ENCODE measurements around the gene LDB2.

The LDB2 gene

DNA sequence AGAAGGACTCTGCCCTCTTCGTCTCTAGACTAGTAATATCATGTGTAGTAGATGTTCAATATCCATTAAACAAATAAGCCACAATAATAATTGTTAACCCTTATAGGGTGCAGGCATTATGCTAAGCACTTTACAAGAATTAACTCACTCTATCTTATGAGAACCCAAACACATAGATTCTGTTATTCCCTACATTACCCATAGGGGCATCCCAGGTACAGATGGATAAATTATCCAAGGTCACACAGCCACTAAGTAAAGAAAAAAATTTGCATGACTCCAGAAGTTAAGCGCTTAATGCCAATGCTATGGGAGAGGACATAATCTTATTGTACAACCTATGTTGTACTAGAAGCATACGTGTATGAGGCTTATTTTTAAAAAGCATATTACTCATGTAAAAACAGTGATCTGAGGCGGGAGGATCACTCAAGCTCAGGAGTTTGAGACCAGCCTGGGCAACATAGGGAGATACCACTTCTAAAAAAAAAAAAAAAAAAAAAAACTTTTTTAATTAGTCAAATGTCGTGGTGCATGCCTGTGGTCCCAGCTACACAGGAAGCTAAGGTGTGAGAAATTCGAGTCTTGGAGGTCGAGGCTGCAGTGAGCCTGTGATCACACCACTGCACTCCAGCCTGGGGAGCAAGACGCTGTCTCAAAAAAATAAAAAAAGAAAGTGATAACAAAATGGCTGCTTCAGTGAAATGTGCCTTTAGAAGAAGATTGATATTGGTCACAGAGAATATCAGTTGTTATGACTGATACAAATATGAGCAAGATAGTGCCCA is 13.6 kb downstream of the LDB2 start:
- DNase-seq (ENCODE audit: low read depth) = no peak

GRCh38 chr4:16883806-16884205 is 14.6 kb downstream of the LDB2 start:
- DNase-seq (ENCODE audit: low read depth) = no peak

DNA sequence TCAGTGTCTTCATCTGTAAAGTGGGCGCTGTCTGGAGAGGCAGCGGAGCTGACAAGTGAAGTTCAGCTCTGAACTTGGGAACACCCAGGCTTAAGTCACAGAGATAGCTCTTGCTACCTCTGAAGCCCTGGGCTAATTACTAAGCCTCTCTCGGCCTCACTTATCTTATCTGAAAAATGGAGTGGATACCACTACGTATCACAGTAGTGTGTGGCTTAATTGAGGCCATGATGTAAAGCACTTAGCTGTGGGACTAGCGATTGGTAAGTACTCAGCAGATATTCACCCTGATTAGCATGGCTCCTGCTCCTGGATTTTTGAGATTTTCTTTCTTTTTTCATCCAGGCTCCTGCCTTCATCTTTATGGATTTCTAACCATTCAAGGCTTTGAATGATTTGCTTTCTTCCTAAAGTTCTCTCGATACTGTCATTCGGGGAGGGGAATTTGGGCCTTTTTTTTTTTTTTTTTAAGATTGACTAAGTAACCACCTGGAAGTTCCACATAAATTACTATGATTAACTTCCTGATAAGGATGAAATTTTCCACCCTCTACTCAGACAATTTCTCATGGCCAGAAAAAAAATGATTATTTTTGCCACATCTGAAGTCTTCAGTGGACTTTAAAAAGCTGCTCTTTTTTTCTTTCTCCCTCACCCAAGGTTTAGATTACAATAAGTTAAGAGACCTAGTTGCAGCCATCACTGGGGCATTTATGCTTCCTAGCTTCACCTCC is 17.1 kb downstream of the LDB2 start:
- no peak for DNase-seq (ENCODE audit: low read depth)

GRCh38 chr4:16875487-16875886 is 23.0 kb downstream of the LDB2 start:
- DNase-seq (ENCODE audit: low read depth) = no peak

DNA sequence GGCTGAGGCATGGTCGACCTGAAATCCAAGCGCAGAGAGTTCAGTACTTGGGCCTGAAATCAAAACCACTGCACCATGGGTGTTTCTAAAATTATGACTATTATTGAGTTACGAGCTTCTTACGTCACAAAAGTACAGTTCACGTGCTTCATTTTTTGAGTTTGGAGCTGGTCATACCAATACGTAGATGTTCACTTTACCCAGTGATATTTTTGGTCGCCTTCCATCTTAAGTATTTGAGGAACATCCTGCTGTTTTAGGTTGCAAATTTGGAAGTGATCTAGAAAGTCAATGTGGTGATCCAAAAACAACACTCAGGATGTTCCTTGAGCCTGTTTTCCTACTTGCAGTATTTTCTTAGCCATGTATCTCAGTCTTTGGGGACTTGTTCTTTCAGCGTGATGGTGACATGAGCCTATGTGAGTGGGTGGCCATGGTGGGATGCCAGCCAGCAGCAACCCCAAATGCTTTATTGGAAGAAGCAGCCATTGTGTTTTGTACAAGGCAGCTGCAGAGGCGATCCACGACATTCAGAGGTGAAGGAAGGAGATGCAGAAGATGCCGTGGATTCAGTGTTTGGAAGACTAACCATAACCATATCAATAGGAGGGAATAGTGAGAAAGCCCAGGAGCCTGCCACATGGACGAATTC is 28.7 kb downstream of the LDB2 start:
- DNase-seq (ENCODE audit: low read depth) = no peak

DNA sequence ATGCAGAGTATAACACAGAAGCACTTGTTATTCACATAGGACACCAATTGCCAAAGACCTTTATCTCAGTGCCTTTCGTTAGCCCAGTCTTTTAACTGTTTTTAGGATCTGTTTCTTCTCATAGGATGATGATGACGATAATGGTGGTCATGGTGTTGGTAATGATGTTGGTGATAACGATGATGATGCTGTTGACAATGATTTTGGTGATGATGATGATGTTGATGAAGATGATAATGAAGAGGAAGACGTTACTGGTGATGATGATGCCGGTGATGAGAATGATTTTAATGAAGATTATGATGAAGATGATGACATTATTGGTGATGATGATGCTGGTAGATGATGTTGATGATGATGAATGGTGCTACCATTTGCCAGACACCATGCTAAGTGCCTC is 29.8 kb downstream of the LDB2 start:
- DNase-seq (ENCODE audit: low read depth) = no peak

GRCh38 chr4:16867827-16868226 is 30.6 kb downstream of the LDB2 start:
- no peak for DNase-seq (ENCODE audit: low read depth)

- DNase-seq (ENCODE audit: low read depth) = no peak
Observed at GRCh38 chr4:16866974-16867373, 31.5 kb downstream of the LDB2 start.

DNA sequence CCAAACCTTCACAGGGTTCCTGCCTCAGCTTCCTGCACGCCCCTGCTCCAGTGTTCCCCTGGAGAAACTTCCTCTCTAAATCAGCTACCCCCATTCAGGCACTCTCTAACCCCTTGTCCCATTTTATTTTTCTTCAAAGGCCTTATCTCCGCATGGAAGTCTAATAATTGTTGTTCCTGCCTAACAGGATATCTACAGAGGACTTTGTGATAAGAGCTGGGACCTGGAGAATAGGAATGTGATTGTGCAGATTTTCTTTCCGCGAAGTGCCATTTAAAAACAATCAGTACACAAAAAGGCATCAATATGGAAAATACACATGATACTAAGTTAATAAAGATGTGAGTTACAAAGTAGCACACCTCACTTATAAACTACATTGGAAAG is 32.6 kb downstream of the LDB2 start:
- DNase-seq (ENCODE audit: low read depth) = no peak

DNA sequence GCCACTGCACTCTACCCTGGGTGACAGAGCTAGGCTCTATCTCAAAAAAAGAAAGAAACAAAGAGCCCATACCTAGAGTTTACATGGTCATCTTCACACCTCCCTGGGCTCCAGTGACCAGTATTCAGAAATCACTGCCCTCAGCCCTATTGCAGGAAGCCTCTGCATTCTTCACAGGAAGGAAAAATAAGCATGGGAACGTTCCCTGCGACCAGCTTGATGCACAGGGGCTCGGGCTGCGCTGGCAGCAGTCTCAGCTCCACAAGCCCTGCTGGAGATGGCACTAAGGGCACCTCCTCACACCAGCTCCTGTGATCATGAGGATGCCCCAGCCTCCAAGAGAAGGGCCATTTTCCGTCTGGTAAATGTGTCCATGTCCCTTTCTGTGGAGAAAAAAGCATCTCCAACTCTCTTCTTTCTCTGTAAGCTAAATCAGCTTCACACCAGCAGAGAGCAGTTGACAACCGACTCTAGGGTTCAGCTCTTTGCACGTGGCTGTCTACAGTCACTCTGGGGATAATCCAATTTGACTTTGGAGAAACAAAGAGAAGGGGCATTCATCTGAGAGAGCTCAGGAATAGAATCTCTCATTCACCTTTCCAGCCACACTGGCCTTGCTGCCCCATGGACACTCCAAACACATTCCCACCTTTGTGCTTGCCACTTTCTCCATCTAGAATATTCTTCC is 33.1 kb downstream of the LDB2 start:
- DNase-seq (ENCODE audit: low read depth) = no peak

DNA sequence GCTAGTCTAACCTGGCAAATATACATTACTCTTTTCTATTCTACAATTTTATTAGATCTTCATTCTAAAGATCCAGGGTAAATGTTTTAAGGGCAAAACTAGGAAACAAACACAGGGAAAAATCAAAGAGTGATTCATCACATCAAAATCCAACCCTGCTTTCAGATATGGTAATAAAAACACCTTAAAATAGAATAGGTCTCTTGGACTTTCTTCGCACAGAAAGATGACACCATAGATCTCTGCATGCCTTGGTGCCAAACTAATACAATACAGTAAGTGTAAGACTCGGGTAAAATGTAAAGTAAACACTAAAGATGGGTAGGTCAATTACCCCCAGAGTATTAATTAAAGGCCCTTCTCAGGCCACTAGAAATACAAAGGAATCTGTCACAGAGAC is 34.2 kb downstream of the LDB2 start:
- DNase-seq (ENCODE audit: low read depth) = no peak

DNA sequence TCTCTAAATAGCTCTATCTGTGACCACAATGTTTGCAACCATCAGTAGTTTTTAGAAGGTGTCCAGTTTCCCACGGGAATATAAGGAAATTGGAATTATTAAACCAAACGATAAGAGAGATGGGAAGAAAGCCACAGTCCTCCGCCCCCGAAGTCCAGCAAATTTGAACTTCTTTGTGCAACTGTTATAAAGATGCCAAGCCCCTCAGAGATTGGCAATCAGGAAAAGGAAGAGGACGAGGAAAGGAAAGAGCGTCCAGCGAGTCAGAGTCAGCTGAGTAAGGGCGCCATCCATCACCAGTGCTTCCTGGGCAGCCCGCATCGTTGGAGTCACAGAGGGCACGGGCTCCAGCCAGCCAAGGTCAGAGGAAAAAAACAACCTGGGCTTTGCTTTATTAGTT is 35.7 kb downstream of the LDB2 start:
- DNase-seq (ENCODE audit: low read depth) = no peak

DNA sequence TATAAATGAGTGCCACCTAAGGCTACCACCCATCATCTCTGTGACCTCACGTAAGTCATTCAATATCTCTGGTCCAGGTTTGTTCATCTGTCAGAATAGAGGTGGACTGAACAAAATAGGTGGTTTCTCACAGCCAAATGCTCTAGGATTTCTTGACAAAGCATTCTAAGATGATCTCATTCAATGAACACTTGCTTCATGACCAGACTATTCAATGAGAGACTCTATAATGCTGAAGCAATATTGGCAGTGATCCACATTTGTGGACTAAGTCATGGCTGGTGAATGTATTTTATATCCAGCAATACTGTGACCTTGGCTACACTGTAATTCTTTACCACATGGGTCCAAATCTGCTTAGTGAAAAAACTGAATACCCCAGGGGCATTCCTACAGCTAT is 37.9 kb downstream of the LDB2 start:
- DNase-seq (ENCODE audit: low read depth) = no peak

- no peak for DNase-seq (ENCODE audit: low read depth)
Observed at GRCh38 chr4:16859031-16859430, 39.4 kb downstream of the LDB2 start.

GRCh38 chr4:16858275-16858752 is 40.1 kb downstream of the LDB2 start:
- no peak for DNase-seq (ENCODE audit: low read depth)

GRCh38 chr4:16857425-16857824 is 41.0 kb downstream of the LDB2 start:
- DNase-seq (ENCODE audit: low read depth) = no peak

- no peak for DNase-seq (ENCODE audit: low read depth)
Observed at GRCh38 chr4:16853640-16854039, 44.8 kb downstream of the LDB2 start.

- no peak for DNase-seq (ENCODE audit: low read depth)
Observed at GRCh38 chr4:16852644-16853043, 45.8 kb downstream of the LDB2 start.

GRCh38 chr4:16852228-16852627 is 46.2 kb downstream of the LDB2 start:
- no peak for DNase-seq (ENCODE audit: low read depth)

DNA sequence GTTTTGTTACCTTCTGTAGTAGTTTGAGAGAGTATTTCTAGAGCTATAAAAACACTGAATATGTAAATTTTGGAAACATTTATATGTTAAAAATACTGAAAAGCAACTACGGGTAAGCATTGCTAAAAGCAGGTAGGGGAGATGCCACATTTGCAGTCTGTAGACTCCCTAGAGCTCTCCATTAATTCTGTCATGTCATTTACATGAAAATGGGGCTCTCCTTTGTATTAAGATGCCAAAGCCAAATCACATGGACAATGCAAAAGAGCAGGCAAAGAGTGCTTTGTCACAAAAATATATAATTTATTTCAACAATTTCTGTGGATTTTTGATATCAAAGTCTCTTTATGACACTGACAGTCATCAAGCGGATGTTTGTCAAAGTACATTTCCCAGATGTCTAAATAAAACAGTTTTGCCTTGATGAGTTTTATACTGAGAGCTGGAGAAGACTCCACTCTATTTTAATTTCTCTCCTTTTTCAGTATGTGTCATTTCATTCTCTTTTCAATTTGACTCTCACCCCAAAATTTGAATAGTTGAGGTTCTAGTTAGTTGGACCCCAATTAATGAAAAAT is 51.8 kb downstream of the LDB2 start:
- no peak for DNase-seq (ENCODE audit: low read depth)

GRCh38 chr4:16844816-16845586 is 53.4 kb downstream of the LDB2 start:
- no peak for DNase-seq (ENCODE audit: low read depth)
